SK-N-SH (cell line): Measurements from ENCODE around the gene RCOR1. TPM values are rescaled to one million over a fixed set of nuclear protein-coding genes. Genes with fewer than 3 reads are reported as not detected.

ENCODE experiments used
- CTCF ChIA-PET: fragments of 300-600, 350-600 bp; formaldehyde crosslinking; extraction: SDS; loops from one replicate; lab custom pipeline; 2021; lab: Yijun Ruan, JAX
- POLR2A ChIA-PET: fragments of 350-600 bp; sonication (Branson Sonifier 250); formaldehyde crosslinking; extraction: SDS; loops from one replicate; lab custom pipeline; 2020; ENCODE audit warnings: antibody characterized with exemption, inconsistent platforms; lab: Yijun Ruan, JAX
- DNase-seq: peaks from one replicate; pipeline ENCODE4 v3.0.0; 2012
- H2AFZ ChIP-seq: fragments of 200-600 bp; sonication (generic); 2 replicates; pipeline ENCODE4 v1.8.1; 2016; ENCODE audit warnings: antibody characterized with exemption, mild to moderate bottlenecking, low read depth
- H3F3A ChIP-seq: fragments of 200-600 bp; sonication (generic); replicated peaks from 2 replicates; pipeline ENCODE3; 2016; ENCODE audit warnings: antibody characterized with exemption, mild to moderate bottlenecking; ENCODE audit not compliant: insufficient read depth
- H3K27ac ChIP-seq, 2 experiments: fragments of 200-500 bp in 1 of 2; fragments of 200-600 bp in 1 of 2; sonication (Bioruptor generic) in 1 of 2; sonication (generic), shearing (Covaris generic) in 1 of 2; 2 replicates each; pipeline versions ENCODE4 v1.5.1 to v1.6.1; 2014 to 2016; ENCODE audit warnings: low read depth in 2 of 2, inconsistent platforms in 1 of 2, low read length in 1 of 2, mild to moderate bottlenecking in 1 of 2, mixed read lengths in 1 of 2
- H3K27me3 ChIP-seq: fragments of 200-600 bp; sonication (generic), shearing (Covaris generic); 2 replicates; pipeline ENCODE4 v1.6.1; 2016; ENCODE audit warnings: mixed run types; ENCODE audit not compliant: insufficient read depth
- H3K36me3 ChIP-seq, 2 experiments: fragments of 200-500 bp in 1 of 2; fragments of 200-600 bp in 1 of 2; sonication (Bioruptor generic) in 1 of 2; sonication (generic) in 1 of 2; replicated peaks in 1 of 2; 2 replicates each; pipeline versions ENCODE3 to v1.5.1; 2014 to 2016; ENCODE audit warnings: low read length in 1 of 2, mild to moderate bottlenecking in 1 of 2; ENCODE audit not compliant: insufficient read depth in 2 of 2, control insufficient read depth in 1 of 2
- H3K4me1 ChIP-seq, 2 experiments: fragments of 200-500 bp in 1 of 2; fragments of 200-600 bp in 1 of 2; sonication (Bioruptor generic) in 1 of 2; sonication (generic), shearing (Covaris generic) in 1 of 2; 2 replicates each; pipeline versions ENCODE4 v1.5.1 to v1.6.1; 2014 to 2016; ENCODE audit warnings: low read depth in 1 of 2, low read length in 1 of 2, mixed run types in 1 of 2; ENCODE audit not compliant: insufficient read depth in 2 of 2, control insufficient read depth in 1 of 2
- H3K4me2 ChIP-seq: fragments of 200-600 bp; sonication (generic), shearing (Covaris generic); 2 replicates; pipeline ENCODE4 v1.6.1; 2017; ENCODE audit warnings: mixed run types
- H3K4me3 ChIP-seq, 2 experiments: fragments of 200-500 bp in 1 of 2; fragments of 200-600 bp in 1 of 2; sonication (Bioruptor generic) in 1 of 2; sonication (generic), shearing (Covaris generic) in 1 of 2; 2 replicates each; pipeline versions ENCODE4 v1.5.1 to v1.8.1; 2014 to 2016; ENCODE audit warnings: low read depth in 2 of 2, inconsistent platforms in 1 of 2, low read length in 1 of 2, mild to moderate bottlenecking in 1 of 2, mixed read lengths in 1 of 2, moderate library complexity in 1 of 2
- H3K79me2 ChIP-seq: fragments of 200-600 bp; sonication (generic); 2 replicates; pipeline ENCODE4 v1.8.1; 2017; ENCODE audit warnings: mild to moderate bottlenecking; ENCODE audit not compliant: insufficient read depth
- H3K9ac ChIP-seq: fragments of 200-600 bp; sonication (generic); 2 replicates; pipeline ENCODE4 v1.6.1; 2017; ENCODE audit warnings: mixed run types
- H3K9me2 ChIP-seq: fragments of 200-600 bp; sonication (generic); 2 replicates; pipeline ENCODE4 v1.6.1; 2017; ENCODE audit warnings: mixed run types
- H3K9me3 ChIP-seq: fragments of 200-600 bp; sonication (generic); 2 replicates; pipeline ENCODE4 v1.6.1; 2017; ENCODE audit warnings: mixed run types, mild to moderate bottlenecking, moderate library complexity
- H4K20me1 ChIP-seq: fragments of 200-600 bp; sonication (generic); 2 replicates; pipeline ENCODE4 v1.6.1; 2017; ENCODE audit warnings: mild to moderate bottlenecking, mixed run types; ENCODE audit not compliant: insufficient read depth
- CHD2 ChIP-seq: fragments of 150-350 bp; IDR thresholded peaks from 2 replicates; pipeline ENCODE4 v1.6.1; 2018; ENCODE audit warnings: low read length; ENCODE audit not compliant: partially characterized antibody
- CTCF ChIP-seq: fragments of 200-600 bp; sonication (generic); IDR thresholded peaks from 2 replicates; pipeline ENCODE4 v1.6.1; 2017; ENCODE audit warnings: antibody characterized with exemption, mild to moderate bottlenecking, moderate library complexity
- EZH2phosphoT487 ChIP-seq: fragments of 200-600 bp; sonication (generic); IDR thresholded peaks from 2 replicates; pipeline ENCODE4 v1.6.1; 2017; ENCODE audit warnings: low read depth, mixed run types, mild to moderate bottlenecking, antibody characterized with exemption, moderate library complexity, borderline replicate concordance
- MEF2A ChIP-seq: IDR thresholded peaks from 2 replicates; pipeline ENCODE4 v1.4.0; 2012; ENCODE audit warnings: low read depth, borderline replicate concordance
- NRF1 ChIP-seq: IDR thresholded peaks from 2 replicates; pipeline ENCODE4 v1.6.1; 2012; ENCODE audit warnings: low read depth, mild to moderate bottlenecking, low read length
- POLR2AphosphoS5 ChIP-seq: IDR thresholded peaks from 2 replicates; pipeline ENCODE4 v1.6.1; 2012; ENCODE audit warnings: low read depth, low read length
- RCOR1 ChIP-seq: fragments of 150-350 bp; IDR thresholded peaks from 2 replicates; pipeline ENCODE4 v1.6.1; 2017; ENCODE audit warnings: antibody characterized with exemption, low read length
- RFX5 ChIP-seq: IDR thresholded peaks from 2 replicates; pipeline ENCODE4 v1.6.1; 2012; ENCODE audit warnings: mild to moderate bottlenecking, improper control_type of control experiment, low read length
- RXRA ChIP-seq: IDR thresholded peaks from 2 replicates; pipeline ENCODE4 v1.4.0; 2012; ENCODE audit warnings: low read depth, mild to moderate bottlenecking, borderline replicate concordance
- SMC3 ChIP-seq: IDR thresholded peaks from 2 replicates; pipeline ENCODE4 v1.6.1; 2012; ENCODE audit warnings: low read depth, low read length, improper control_type of control experiment
- TAF1 ChIP-seq: IDR thresholded peaks from 2 replicates; pipeline ENCODE4 v1.6.1; 2012; ENCODE audit warnings: low read depth, mild to moderate bottlenecking, low read length, moderate library complexity, borderline replicate concordance
- TCF12 ChIP-seq: IDR thresholded peaks from 2 replicates; pipeline ENCODE4 v1.4.0; 2012
- USF1 ChIP-seq: IDR thresholded peaks from 2 replicates; pipeline ENCODE4 v1.4.0; 2012; ENCODE audit warnings: low read depth, borderline replicate concordance
- USF2 ChIP-seq: fragments of 150-350 bp; IDR thresholded peaks from 2 replicates; pipeline ENCODE4 v1.6.1; 2017; ENCODE audit warnings: antibody characterized with exemption, low read length, low read depth, borderline replicate concordance
- ZBTB33 ChIP-seq: IDR thresholded peaks from 2 replicates; pipeline ENCODE4 v1.4.0; 2012; ENCODE audit warnings: low read depth, borderline replicate concordance
- WGBS: methylation state at CpG from one replicate; pipeline ENCODE4 v1.1.6; 2017; ENCODE audit warnings: low lambda C conversion rate; 5-methylcytosine and 5-hydroxymethylcytosine counted together
- polyA plus RNA-seq, 3 experiments: library from polyadenylated mRNA; depleted of rRNA; stranded (reverse); fragments of >200 nt; gene quantifications; 2 replicates each; pipeline ENCODE4 v1.2.3, GENCODE V29; 2012

RCOR1 gene
- polyA plus RNA-seq, 1 of the 3 experiments (the other 2 are of a cell fraction): 8.5 TPM

GRCh38 chr14:102737402-102738372 is 145.2 kb downstream of the RCOR1 start:
- no peaks in the 10 kb centered on the region for H3K9me2 ChIP-seq
- no peak for DNase-seq
- peaks cover 1% of the 10 kb centered on the region; the same call in 1 of the 2 replicates for H3K9me3 ChIP-seq
- no peak overlapping the region for H3K9ac ChIP-seq
- H4K20me1 ChIP-seq: no peaks in the 10 kb centered on the region
- H3K27me3 ChIP-seq: no peaks in the 10 kb centered on the region
- no peak overlapping the region for H3K4me2 ChIP-seq
- ChIA-PET POLR2A (no interaction called here), CTCF (interaction anchor here (0.5 to 1.1 kb wide), 2 partner anchors 9 to 144 kb away, joined by 3 read pairs; no protein-coding TSS in a partner anchor)
- WGBS: 92% methylated on average over 12 of the region's 18 CpGs
- no peak overlapping the region for H2AFZ ChIP-seq
- TF ChIP-seq ZBTB33 (no peak), TAF1 (no peak), SMC3 (no peak), RCOR1 (no peak), NRF1 (no peak), RFX5 (no peak), EZH2phosphoT487 (no peak), MEF2A (no peak), TCF12 (no peak), POLR2AphosphoS5 (no peak), RXRA (no peak)
- H3K4me1 ChIP-seq: no peaks in the 10 kb centered on the region
- H3K79me2 ChIP-seq: no peaks in the 10 kb centered on the region
- peaks cover 0 to 3% of the 10 kb centered on the region in 2 experiments for H3K36me3 ChIP-seq
- no peak overlapping the region for H3K4me3 ChIP-seq
- H3K27ac ChIP-seq: no peak overlapping the region
- H3F3A ChIP-seq: no peaks in the 10 kb centered on the region

- Histone ChIP-seq H3K9me3 (peaks cover 3% of the 10 kb centered on the region; the same call in 1 of the 2 replicates), H3F3A (no peaks in the 10 kb centered on the region), H4K20me1 (no peaks in the 10 kb centered on the region), H3K79me2 (no peaks in the 10 kb centered on the region), H3K9ac (no peak overlapping the region), H3K4me1 (no peaks in the 10 kb centered on the region), H2AFZ (no peak overlapping the region), H3K4me2 (no peak overlapping the region), H3K27me3 (no peaks in the 10 kb centered on the region), H3K9me2 (no peaks in the 10 kb centered on the region), H3K36me3 (peaks cover 0 to 9% of the 10 kb centered on the region in 2 experiments), H3K27ac (no peak overlapping the region), H3K4me3 (no peak overlapping the region)
- TF ChIP-seq SMC3 (no peak), CHD2 (no peak), USF1 (no peak), USF2 (no peak), CTCF (no peak)
- no peak for DNase-seq
- 93% methylated on average over 7 of the region's 11 CpGs for WGBS
- CTCF ChIA-PET: no interaction called here
- POLR2A ChIA-PET: no interaction called here
Measured at GRCh38 chr14:102738373-102739189, 146.1 kb downstream of the RCOR1 start.
